Measurements from ENCODE around the gene NUP205.
"Not testable (repeated sequence)": the region's sequence is repeated elsewhere in the genome, so short reads cannot be mapped to it uniquely, and the experiment has no call there.

NUP205 gene

GRCh38 chr7:135668852-135669395 lies 111.2 kb downstream of the NUP205 start:
- DNase-seq = not testable (repeated sequence)

GRCh38 chr7:135669774-135670173 lies 112.1 kb downstream of the NUP205 start:
- no peak for DNase-seq

GRCh38 chr7:135670179-135670578 lies 112.5 kb downstream of the NUP205 start:
- no peak for DNase-seq

GRCh38 chr7:135672560-135673359 lies 115.0 kb downstream of the NUP205 start:
- no peak for DNase-seq

- no peak for DNase-seq
Measured at GRCh38 chr7:135673360-135673706, 115.6 kb downstream of the NUP205 start.

- no peak for DNase-seq
Measured at GRCh38 chr7:135678612-135679575, 121.2 kb downstream of the NUP205 start.

GRCh38 chr7:135681762-135682161 lies 124.0 kb downstream of the NUP205 start:
- DNase-seq = no peak

- DNase-seq = no peak
Measured at GRCh38 chr7:135682191-135682590, 124.5 kb downstream of the NUP205 start.

- DNase-seq = no peak
Measured at GRCh38 chr7:135683609-135684008, 125.9 kb downstream of the NUP205 start.

GRCh38 chr7:135684136-135684535 lies 126.4 kb downstream of the NUP205 start:
- DNase-seq = no peak

- DNase-seq = no peak
Measured at GRCh38 chr7:135684699-135685098, 127.0 kb downstream of the NUP205 start.

GRCh38 chr7:135685306-135686084 lies 127.8 kb downstream of the NUP205 start:
- no peak for DNase-seq

- DNase-seq = no peak
Measured at GRCh38 chr7:135687466-135687865, 129.7 kb downstream of the NUP205 start.

GRCh38 chr7:135690566-135690965 lies 132.8 kb downstream of the NUP205 start:
- no peak for DNase-seq

GRCh38 chr7:135692055-135692454 lies 134.3 kb downstream of the NUP205 start:
- no peak for DNase-seq

- not testable (repeated sequence) for DNase-seq
Measured at GRCh38 chr7:135692606-135693005, 134.9 kb downstream of the NUP205 start.

- no peak for DNase-seq
Measured at GRCh38 chr7:135693558-135693957, 135.8 kb downstream of the NUP205 start.

- no peak for DNase-seq
Measured at GRCh38 chr7:135697276-135698049, 139.7 kb downstream of the NUP205 start.
